GM12878 (cell line): Measurements from ENCODE around the gene MORF4L2. TPM values are rescaled to one million over a fixed set of nuclear protein-coding genes. Genes with fewer than 3 reads are reported as not detected.
A peak's percentile ranks its signal among the peaks of the same experiment; 100 is the strongest.

ENCODE experiments used
- ATAC-seq: fragments of 200-7000 bp; cut with Tn5 transposase; 3 replicates; pipeline ENCODE4 v1.9.1; 2020; ENCODE audit warnings: mild to moderate bottlenecking, moderate library complexity
- BruUV-seq: library from RNA; stranded (reverse); fragments of 400-500 nt; replicated peaks from 2 replicates; lab custom pipeline; 2021; lab: Mats Ljungman, UMichigan
- CTCF ChIA-PET: fragments of 300-600 bp; sonication (Branson Sonifier 250); formaldehyde crosslinking; extraction: SDS; loops from one replicate; lab custom pipeline; 2021; ENCODE audit warnings: inconsistent platforms; lab: Yijun Ruan, JAX
- POLR2A ChIA-PET: fragments of 350-600 bp; formaldehyde crosslinking; extraction: SDS; loops from one replicate; lab custom pipeline; 2021; ENCODE audit warnings: inconsistent platforms; lab: Charles Lee
- RAD21 ChIA-PET: fragments of 300-600 bp; sonication (Branson Sonifier 250); formaldehyde crosslinking; loops from one replicate; lab custom pipeline; 2023; ENCODE audit warnings: antibody characterized with exemption; ENCODE audit not compliant: unreplicated experiment; lab: Charles Lee
- SMC1A ChIA-PET: fragments of 300-600 bp; sonication (Branson Sonifier 250); formaldehyde crosslinking; loops from one replicate; lab custom pipeline; 2023; ENCODE audit not compliant: unreplicated experiment, uncharacterized antibody; lab: Charles Lee
- DNase-seq: peaks from one replicate; pipeline ENCODE4 v3.0.0-alpha.2; 2011; ENCODE audit warnings: low read depth, low spot score
- FAIRE-seq: peaks from 3 replicates; lab custom pipeline; 2011; peaks lifted over from hg19 to GRCh38; lab: Jason Lieb, UNC
- H2AFZ ChIP-seq: 2 replicates; pipeline ENCODE4 v1.6.0; 2011; ENCODE audit warnings: low read depth, low read length, control low read depth; ENCODE audit not compliant: control insufficient read depth
- H3K27ac ChIP-seq: 2 replicates; pipeline ENCODE4 v1.5.1; 2011; ENCODE audit warnings: control low read depth; ENCODE audit not compliant: control insufficient read depth, insufficient read depth
- H3K27me3 ChIP-seq, 2 experiments: replicated peaks in 1 of 2; 2 replicates each; pipeline versions ENCODE4 v1.6.0 to v1.6.1; 2011; ENCODE audit warnings: low read length in 1 of 2; ENCODE audit not compliant: control insufficient read depth in 2 of 2, insufficient read depth in 2 of 2
- H3K36me3 ChIP-seq, 2 experiments: 2 replicates each; pipeline ENCODE4 v1.5.1; 2011; ENCODE audit warnings: low read length in 1 of 2; ENCODE audit not compliant: control insufficient read depth in 2 of 2, insufficient read depth in 2 of 2
- H3K4me1 ChIP-seq: 2 replicates; pipeline ENCODE4 v1.6.1; 2011; ENCODE audit warnings: mild to moderate bottlenecking, low read length, moderate library complexity, mixed read lengths; ENCODE audit not compliant: control insufficient read depth, insufficient read depth
- H3K4me2 ChIP-seq: 2 replicates; pipeline ENCODE4 v1.6.0; 2011; ENCODE audit warnings: control low read depth; ENCODE audit not compliant: control insufficient read depth, insufficient read depth
- H3K4me3 ChIP-seq: fragments of 200-600 bp; sonication (generic); 2 replicates; pipeline ENCODE4 v1.5.1; 2016
- H3K79me2 ChIP-seq: 2 replicates; pipeline ENCODE4 v1.6.0; 2011; ENCODE audit warnings: low read length; ENCODE audit not compliant: control insufficient read depth, insufficient read depth
- H3K9ac ChIP-seq: 2 replicates; pipeline ENCODE4 v1.8.0; 2011; ENCODE audit warnings: low read length, control low read depth, mixed read lengths; ENCODE audit not compliant: control insufficient read depth, insufficient read depth
- H3K9me3 ChIP-seq: replicated peaks from 3 replicates; pipeline ENCODE4 v1.5.1; 2011; ENCODE audit warnings: mild to moderate bottlenecking, low read length; ENCODE audit not compliant: control insufficient read depth, insufficient read depth
- H4K20me1 ChIP-seq: 2 replicates; pipeline ENCODE4 v1.6.0; 2011; ENCODE audit not compliant: control insufficient read depth, insufficient read depth
- CHD4 ChIP-seq: fragments of 200-600 bp; sonication (generic); IDR thresholded peaks from 2 replicates; pipeline ENCODE4 v1.6.1; 2016; ENCODE audit warnings: mild to moderate bottlenecking
- NKRF ChIP-seq: fragments of 450-650 bp; conservative IDR thresholded peaks from 2 replicates; pipeline ENCODE4 v1.6.1; 2017; ENCODE audit warnings: mild to moderate bottlenecking, moderate library complexity
- POLR2A ChIP-seq: IDR thresholded peaks from 2 replicates; pipeline ENCODE4 v1.6.1; 2011; ENCODE audit warnings: low read depth, mild to moderate bottlenecking, low read length
- POLR2AphosphoS2 ChIP-seq: IDR thresholded peaks from 2 replicates; pipeline ENCODE4 v1.6.1; 2011; ENCODE audit warnings: low read depth, mild to moderate bottlenecking, low read length, improper control_type of control experiment, moderate library complexity
- POLR2AphosphoS5 ChIP-seq: IDR thresholded peaks from 2 replicates; pipeline ENCODE4 v1.6.1; 2011; ENCODE audit warnings: mild to moderate bottlenecking, low read length, inconsistent platforms
- SP1 ChIP-seq: IDR thresholded peaks from one replicate; pipeline ENCODE4 v1.6.1; 2011; ENCODE audit warnings: low read depth, low read length
- ZNF24 ChIP-seq: fragments of 450-650 bp; IDR thresholded peaks from 2 replicates; pipeline ENCODE4 v1.6.1; 2017; ENCODE audit warnings: antibody characterized with exemption, mild to moderate bottlenecking
- WGBS: methylation state at CpG from one replicate; pipeline ENCODE4 v1.1.6; 2016; ENCODE audit warnings: low lambda C conversion rate; ENCODE audit not compliant: insufficient replicate concordance, insufficient coverage; ENCODE audit errors: missing lambda C conversion rate; 5-methylcytosine and 5-hydroxymethylcytosine counted together
- in situ Hi-C: fragments of 300-500 bp; cut with MboI; formaldehyde crosslinking; loops from 9 replicates; pipeline ENCODE4 v1.14.3; 2018; ENCODE audit warnings: mixed read lengths
- intact Hi-C: fragments of 100-400 bp; cut with micrococcal nuclease; formaldehyde crosslinking; loops from one replicate; pipeline ENCODE4 v1.14.2; 2022; ENCODE audit not compliant: unreplicated experiment
- polyA plus RNA-seq, 11 experiments: library from polyadenylated mRNA; depleted of rRNA in 4 of 11; unstranded in 6 of 11; stranded (reverse) in 5 of 11; fragments of >200 nt; fragmentation: Nextera tagmentation in 4 of 11; fragmentation: Illumina TruSeq in 1 of 11; extraction: Ambion mirVana in 4 of 11; extraction: Trizol in 1 of 11; gene quantifications; 1 replicate in 1 of 11; 2 replicates in 10 of 11; pipeline versions ENCODE4 v1.2.1 to v1.2.3, GENCODE V29; 2011 to 2016; ENCODE audit warnings: inconsistent platforms in 2 of 11, missing spikeins in 2 of 11, low read depth in 1 of 11
- total RNA-seq, 4 experiments: library from RNA; depleted of rRNA in 3 of 4; stranded (reverse); fragments of >200 nt in 3 of 4; fragmentation: Illumina TruSeq in 1 of 4; extraction: Trizol in 1 of 4; gene quantifications; 2 replicates each; pipeline versions ENCODE4 v1.2.1 to v1.2.3, GENCODE V29; 2013 to 2021

MORF4L2 gene
- total and polyA plus RNA-seq, 10 of the 15 experiments (the other 5 are each of a cell fraction or from before 2014, with no cell fraction given), result 118 to 311 (median 199) TPM

- no peaks in the 10 kb centered on the region for H4K20me1 ChIP-seq
- no peak for FAIRE-seq
- no peak overlapping the region for H3K9ac ChIP-seq
- H3K4me3 ChIP-seq, result no peak overlapping the region
- in situ Hi-C loops (no loop called here), intact Hi-C loops (no loop called here)
- ATAC-seq, result no peak
- no TSS peak for BruUV-seq
- H3K4me1 ChIP-seq, result no peaks in the 10 kb centered on the region
- 54% methylated on average over 8 of the region's 8 CpGs for WGBS
- H2AFZ ChIP-seq, result no peak overlapping the region
- TF ChIP-seq CHD4 (no peak), SP1 (no peak), POLR2A (no peak; the same call in 1 of the 2 replicates), ZNF24 (no peak), POLR2AphosphoS5 (peak; percentile 50; the same call in 1 of the 2 replicates), POLR2AphosphoS2 (no peak), NKRF (no peak)
- H3K36me3 ChIP-seq, result no peaks in the 10 kb centered on the region
- no peaks in the 10 kb centered on the region for H3K79me2 ChIP-seq
- no peak overlapping the region for H3K4me2 ChIP-seq
- no peaks in the 10 kb centered on the region for H3K9me3 ChIP-seq
- RAD21 ChIA-PET, result no interaction called here
- H3K27me3 ChIP-seq, result no peaks in the 10 kb centered on the region
- SMC1A ChIA-PET, result interaction anchor here (1.0 kb wide), 1 partner anchor 33 kb away, joined by 3 read pairs; no protein-coding TSS in a partner anchor
- CTCF ChIA-PET, result no interaction called here
- DNase-seq, result no peak
- POLR2A ChIA-PET, result no interaction called here
- H3K27ac ChIP-seq, result no peak overlapping the region
These were observed 11.7 kb downstream of the MORF4L2 start for GRCh38 chrX:103674531-103675454.
